Measurements from ENCODE around the gene ADPGK.
"Not testable (repeated sequence)": the region's sequence is repeated elsewhere in the genome, so short reads cannot be mapped to it uniquely, and the experiment has no call there.

Gene ADPGK

DNA sequence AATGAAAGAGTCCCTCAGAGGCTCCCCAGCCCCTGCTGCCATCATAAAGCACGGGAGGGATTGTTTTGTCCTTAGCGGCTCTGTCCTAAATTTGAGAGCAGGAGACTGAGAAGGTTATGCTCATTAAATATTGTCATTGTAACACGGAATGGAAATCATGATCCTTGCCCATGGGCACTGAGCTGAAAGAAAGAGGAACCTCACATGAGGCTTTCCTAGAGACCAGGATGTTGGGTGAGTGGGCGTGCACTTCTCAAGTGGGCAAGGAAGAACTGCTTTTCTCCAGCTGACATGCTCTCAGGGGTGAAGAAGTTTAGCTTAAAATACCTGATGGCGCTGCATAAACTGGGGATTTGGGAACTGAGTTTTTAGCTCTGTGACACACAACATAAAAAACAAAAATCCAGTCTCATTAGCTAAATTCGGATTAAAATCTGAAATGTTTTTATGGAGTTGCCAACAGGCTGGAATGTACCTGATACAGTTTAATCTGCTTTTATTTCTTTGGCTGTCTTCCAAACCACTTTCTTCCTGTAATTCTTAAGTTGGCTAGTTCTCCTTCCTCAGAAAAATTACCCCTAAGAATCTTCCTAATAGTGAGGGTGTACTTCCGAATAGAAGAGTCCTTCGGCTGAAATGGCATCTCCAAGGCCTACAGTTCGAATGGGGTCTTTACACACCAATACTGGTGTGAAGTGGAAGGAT lies 31.7 kb downstream of the ADPGK start:
- no peak for DNase-seq (ENCODE audit: low read depth in 2 of 3, low spot score in 2 of 3)

DNA sequence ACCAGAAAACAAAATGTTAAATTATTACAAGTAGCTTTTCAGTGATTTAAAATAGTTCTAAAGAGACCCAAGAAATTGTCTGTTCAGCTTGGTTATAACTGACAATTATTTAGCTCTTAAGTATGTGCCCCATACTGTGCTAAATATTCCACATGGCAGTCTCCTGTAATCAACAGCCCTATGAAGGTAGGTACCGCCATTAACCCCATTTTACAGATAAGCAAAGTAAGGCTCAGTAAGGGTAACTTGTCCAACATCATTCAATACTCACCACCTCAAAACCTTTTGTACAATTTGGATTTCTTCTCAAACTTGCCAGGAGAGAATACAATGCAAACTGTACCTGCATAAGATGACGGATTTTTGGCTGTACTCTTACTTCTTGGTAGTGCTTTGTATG lies 33.9 kb downstream of the ADPGK start:
- DNase-seq (ENCODE audit: low read depth in 2 of 3, low spot score in 2 of 3) = no peak

DNA sequence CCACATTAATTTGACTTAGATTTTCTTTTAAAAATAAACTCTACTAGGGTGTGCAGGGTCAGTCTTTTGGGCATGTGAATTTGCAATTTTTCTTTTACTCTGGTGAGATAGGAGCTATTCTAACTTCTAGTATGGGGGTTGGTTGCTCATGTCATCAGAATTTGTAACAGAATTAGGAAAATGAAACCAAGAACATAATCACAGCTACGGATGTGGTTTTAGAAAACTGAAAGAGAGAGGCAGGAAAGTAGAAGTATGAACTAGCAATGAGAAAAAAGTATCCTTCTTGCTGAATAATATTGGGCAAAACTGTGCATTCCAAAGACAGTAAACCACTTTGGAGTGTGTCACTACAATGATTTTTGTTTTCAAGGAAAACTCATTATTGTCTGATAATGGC lies 43.3 kb downstream of the ADPGK start:
- DNase-seq (ENCODE audit: low read depth in 2 of 3, low spot score in 2 of 3) = no peak

GRCh38 chr15:72737723-72738122 lies 45.8 kb downstream of the ADPGK start:
- DNase-seq (ENCODE audit: low read depth in 2 of 3, low spot score in 2 of 3) = no peak

GRCh38 chr15:72737061-72737460 lies 46.5 kb downstream of the ADPGK start:
- DNase-seq (ENCODE audit: low read depth in 2 of 3, low spot score in 2 of 3) = no peak

DNA sequence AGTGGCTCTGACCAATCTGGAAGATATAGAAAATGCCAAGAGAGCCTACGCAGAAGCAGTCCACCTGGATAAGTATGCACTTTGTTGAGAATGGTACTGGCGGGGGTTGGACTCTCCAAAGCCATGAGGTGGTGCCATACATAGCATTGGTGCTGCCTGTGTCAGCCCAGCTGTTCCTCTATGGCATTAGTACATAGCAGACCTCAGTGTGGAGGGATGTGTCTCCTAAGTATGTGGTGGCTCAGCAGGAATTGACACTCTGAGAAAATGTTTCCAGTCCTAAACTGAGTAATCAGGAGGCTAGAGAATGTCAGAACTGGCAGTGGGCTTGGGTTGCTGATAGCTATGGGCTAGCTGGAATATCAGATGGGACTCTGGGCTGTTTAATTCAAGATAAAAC lies 48.4 kb downstream of the ADPGK start:
- DNase-seq (ENCODE audit: low read depth in 2 of 3, low spot score in 2 of 3) = no peak

GRCh38 chr15:72733941-72734738 lies 49.4 kb downstream of the ADPGK start:
- DNase-seq (ENCODE audit: low read depth in 2 of 3, low spot score in 2 of 3) = no peak

DNA sequence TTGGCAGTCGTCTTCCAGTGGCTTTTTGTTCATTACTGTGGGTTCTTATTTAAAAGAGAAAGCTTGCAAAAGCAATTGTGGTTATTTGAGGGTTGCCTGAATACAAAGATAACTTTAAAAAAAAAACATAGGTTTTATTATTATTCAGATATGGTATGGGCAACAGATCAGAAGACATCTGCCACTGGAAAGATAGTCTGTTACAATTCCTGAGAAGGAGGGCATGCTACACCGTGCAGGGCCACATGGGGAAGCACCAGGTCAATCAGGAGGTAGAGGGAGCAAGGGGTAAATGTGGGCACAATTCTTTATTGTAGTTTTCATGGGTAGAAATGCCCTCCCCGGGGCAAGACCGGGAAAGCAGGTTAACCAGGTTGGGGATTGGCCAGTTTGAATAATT lies 51.0 kb downstream of the ADPGK start:
- DNase-seq (ENCODE audit: low read depth in 2 of 3, low spot score in 2 of 3) = no peak

DNA sequence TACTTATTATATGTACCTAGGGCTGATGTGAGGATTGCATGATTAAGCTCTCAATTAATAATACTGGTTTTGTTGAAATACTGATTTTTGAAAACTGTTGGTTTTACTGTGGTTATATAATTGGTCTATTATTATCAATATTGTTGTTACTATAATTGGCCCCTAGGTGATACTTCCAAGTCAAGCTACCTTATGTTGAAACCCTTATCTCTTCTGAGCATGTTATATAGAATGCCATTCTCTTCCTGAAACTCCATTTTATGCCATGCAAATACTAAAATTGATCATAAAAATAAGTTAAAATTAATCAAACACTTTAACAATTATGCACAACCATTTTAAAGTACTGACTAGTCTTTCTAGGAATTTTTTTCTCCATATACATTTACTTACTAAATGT lies 51.5 kb downstream of the ADPGK start:
- DNase-seq (ENCODE audit: low read depth in 2 of 3, low spot score in 2 of 3) = no peak

GRCh38 chr15:72728821-72729220 lies 54.7 kb downstream of the ADPGK start:
- DNase-seq (ENCODE audit: low read depth in 2 of 3, low spot score in 2 of 3) = no peak

- not testable (repeated sequence) for DNase-seq (ENCODE audit: low read depth in 2 of 3, low spot score in 2 of 3)
These were observed 55.3 kb downstream of the ADPGK start for GRCh38 chr15:72728249-72728648.

- no peak for DNase-seq (ENCODE audit: low read depth in 2 of 3, low spot score in 2 of 3)
These were observed 56.4 kb downstream of the ADPGK start for GRCh38 chr15:72727154-72727553.

GRCh38 chr15:72725851-72726250 lies 57.7 kb downstream of the ADPGK start:
- not testable (repeated sequence) for DNase-seq (ENCODE audit: low read depth in 2 of 3, low spot score in 2 of 3)

- DNase-seq (ENCODE audit: low read depth in 2 of 3, low spot score in 2 of 3) = no peak
These were observed 58.1 kb downstream of the ADPGK start for GRCh38 chr15:72725446-72725845.

GRCh38 chr15:72724028-72724427 lies 59.5 kb downstream of the ADPGK start:
- no peak for DNase-seq (ENCODE audit: low read depth in 2 of 3, low spot score in 2 of 3)

DNA sequence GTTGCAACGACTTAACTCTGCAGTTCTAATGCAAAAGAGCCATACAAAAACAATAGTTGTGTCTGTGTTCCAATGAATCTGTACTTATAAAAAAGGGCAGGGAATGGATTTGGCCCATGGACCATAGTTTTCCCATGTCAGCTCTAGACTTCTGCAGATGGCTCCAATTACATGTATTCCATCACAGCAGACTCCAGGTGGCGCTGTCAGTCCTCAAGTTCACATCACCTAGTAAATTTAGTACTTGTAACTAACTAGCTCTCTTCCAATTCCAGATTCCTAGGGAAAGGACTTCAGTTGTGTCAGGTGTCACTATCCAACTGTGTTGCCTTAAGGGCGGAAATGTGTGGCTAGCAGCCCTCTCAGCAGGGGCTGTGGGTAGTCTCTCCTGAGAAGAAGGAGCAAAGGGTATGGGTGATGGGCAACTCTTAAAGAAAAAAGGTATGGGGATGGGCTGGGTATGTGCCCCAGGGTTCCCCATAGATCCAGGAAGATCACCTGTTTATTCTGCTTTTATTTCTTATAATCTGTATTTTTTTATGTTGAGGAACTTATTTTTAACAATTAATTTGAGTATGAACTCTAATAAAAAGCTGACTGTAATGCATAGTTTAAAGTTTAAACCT lies 61.4 kb downstream of the ADPGK start:
- peak; percentile 11 to 23 (median 17) for DNase-seq (ENCODE audit: low read depth in 2 of 3, low spot score in 2 of 3)

DNA sequence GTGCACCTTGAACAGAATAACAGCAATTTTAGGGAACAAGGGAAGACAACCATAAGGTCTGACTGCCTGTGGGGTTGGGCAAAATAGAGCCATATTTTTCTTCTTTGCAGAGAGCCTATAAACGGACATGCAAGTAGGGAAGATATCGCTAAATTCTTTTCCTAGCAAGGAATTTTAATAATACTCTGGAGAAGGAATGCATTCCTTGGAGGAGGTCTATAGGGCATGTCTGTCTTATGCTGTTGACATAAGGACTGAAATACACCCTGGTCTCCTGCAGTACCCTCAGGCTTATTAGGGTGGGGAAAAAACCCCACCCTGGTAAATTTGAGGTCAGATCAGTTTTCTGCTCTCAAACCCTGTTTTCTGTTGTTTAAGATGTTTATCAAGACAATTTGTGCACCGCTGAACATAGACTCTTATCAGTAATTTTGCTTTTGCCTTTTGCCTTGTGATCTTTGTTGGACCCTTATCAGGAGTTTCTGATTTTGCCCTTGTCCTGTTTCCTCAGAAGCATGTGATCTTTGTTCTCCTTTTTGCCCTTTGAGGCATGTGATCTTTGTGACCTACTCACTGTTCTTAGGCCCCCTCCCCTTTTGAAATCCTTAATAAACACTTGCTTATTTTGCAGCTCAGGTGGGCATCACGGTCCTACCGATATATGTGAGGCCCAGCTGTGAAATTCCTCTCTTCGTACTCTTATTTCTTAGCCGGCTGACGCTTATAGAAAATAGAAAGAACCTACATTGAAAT lies 74.8 kb downstream of the ADPGK start:
- not testable (repeated sequence) for DNase-seq (ENCODE audit: low read depth in 2 of 3, low spot score in 2 of 3)

GRCh38 chr15:72706266-72706665 lies 77.3 kb downstream of the ADPGK start:
- DNase-seq (ENCODE audit: low read depth in 2 of 3, low spot score in 2 of 3) = no peak
